Gastrocnemius medialis (tissue), 4 donors: ENCODE measurements around the gene TUSC2. TPM values are rescaled to one million over a fixed set of nuclear protein-coding genes. Genes with fewer than 3 reads are reported as not detected.

ENCODE experiments used
- ATAC-seq, 2 donors: fragments of 150-250 bp; one replicate each; pipeline ENCODE4 v1.9.1; 2016
- DNase-seq, 2 donors: peaks; one replicate each; pipeline ENCODE4 v3.0.0-alpha.2; 2019
- H3K27ac ChIP-seq, 4 donors: fragments of 200-600 bp; sonication (generic); 1 replicate in 1 of 4; 2 replicates in 3 of 4; pipeline ENCODE4 v1.5.1; 2016 to 2018; ENCODE audit warnings: mild to moderate bottlenecking in 2 of 4, moderate library complexity in 1 of 4
- H3K27me3 ChIP-seq, 3 donors: fragments of 200-600 bp; sonication (generic) in 2 of 3; 1 replicate in 1 of 3; 2 replicates in 2 of 3; pipeline versions ENCODE4 v1.5.1 to v1.6.0; 2016 to 2019; ENCODE audit warnings: mild to moderate bottlenecking in 1 of 3, moderate library complexity in 1 of 3
- H3K36me3 ChIP-seq, 2 donors: fragments of 200-600 bp; sonication (generic) in 1 of 2; one replicate each; pipeline ENCODE4 v1.5.1; 2017 to 2018
- H3K4me1 ChIP-seq, 2 donors: fragments of 200-600 bp; sonication (generic) in 1 of 2; one replicate each; pipeline ENCODE4 v1.5.1; 2016 to 2017; ENCODE audit warnings: mild to moderate bottlenecking in 2 of 2
- H3K4me3 ChIP-seq, 4 donors: fragments of 200-600 bp; sonication (generic) in 3 of 4; 1 replicate in 1 of 4; 2 replicates in 3 of 4; pipeline ENCODE4 v1.5.1; 2016 to 2019; ENCODE audit warnings: mild to moderate bottlenecking in 2 of 4
- H3K9me3 ChIP-seq, 3 donors: fragments of 200-600 bp; sonication (generic) in 2 of 3; 1 replicate in 1 of 3; 2 replicates in 2 of 3; pipeline ENCODE4 v1.5.1; 2016 to 2019
- POLR2A ChIP-seq, 2 donors: fragments of 450-650 bp; IDR thresholded peaks; one replicate each; pipeline ENCODE4 v1.6.1; 2017; ENCODE audit warnings: antibody characterized with exemption in 2 of 2, mild to moderate bottlenecking in 2 of 2, moderate library complexity in 2 of 2
- in situ Hi-C, 4 donors: fragments of 200-750 bp; cut with MboI; loops; one replicate each; pipeline versions ENCODE4 v1.15.0 to v1.8.0; 2017; ENCODE audit warnings: low sequenced_read_pairs in 4 of 4
- intact Hi-C: fragments of 100-400 bp; cut with DNase I; formaldehyde crosslinking; loops from one replicate; pipeline ENCODE4 v1.15.1; 2023; ENCODE audit warnings: low total_unique reads
- total RNA-seq, 4 donors: library from RNA; depleted of rRNA; stranded (reverse); fragments of >200 nt; gene quantifications; one replicate each; pipeline versions ENCODE4 v1.1.0 to v1.2.3, GENCODE V29; 2016
- TF ChIP-seq, protein P1 (sequence below), 5 experiments: fragments of 450-650 bp in 3 of 5; fragments of 200-600 bp in 2 of 5; sonication (generic) in 2 of 5; IDR thresholded peaks in 4 of 5; conservative IDR thresholded peaks in 1 of 5; 1 replicate in 4 of 5; 2 replicates in 1 of 5; pipeline ENCODE4 v1.5.1; 2016 to 2019; ENCODE audit warnings: antibody characterized with exemption in 5 of 5, mild to moderate bottlenecking in 3 of 5, moderate library complexity in 3 of 5

TUSC2 gene
- total RNA-seq, 4 donors from 2014 or later = 38.5 to 72.7 (median 51.5) TPM

DNA sequence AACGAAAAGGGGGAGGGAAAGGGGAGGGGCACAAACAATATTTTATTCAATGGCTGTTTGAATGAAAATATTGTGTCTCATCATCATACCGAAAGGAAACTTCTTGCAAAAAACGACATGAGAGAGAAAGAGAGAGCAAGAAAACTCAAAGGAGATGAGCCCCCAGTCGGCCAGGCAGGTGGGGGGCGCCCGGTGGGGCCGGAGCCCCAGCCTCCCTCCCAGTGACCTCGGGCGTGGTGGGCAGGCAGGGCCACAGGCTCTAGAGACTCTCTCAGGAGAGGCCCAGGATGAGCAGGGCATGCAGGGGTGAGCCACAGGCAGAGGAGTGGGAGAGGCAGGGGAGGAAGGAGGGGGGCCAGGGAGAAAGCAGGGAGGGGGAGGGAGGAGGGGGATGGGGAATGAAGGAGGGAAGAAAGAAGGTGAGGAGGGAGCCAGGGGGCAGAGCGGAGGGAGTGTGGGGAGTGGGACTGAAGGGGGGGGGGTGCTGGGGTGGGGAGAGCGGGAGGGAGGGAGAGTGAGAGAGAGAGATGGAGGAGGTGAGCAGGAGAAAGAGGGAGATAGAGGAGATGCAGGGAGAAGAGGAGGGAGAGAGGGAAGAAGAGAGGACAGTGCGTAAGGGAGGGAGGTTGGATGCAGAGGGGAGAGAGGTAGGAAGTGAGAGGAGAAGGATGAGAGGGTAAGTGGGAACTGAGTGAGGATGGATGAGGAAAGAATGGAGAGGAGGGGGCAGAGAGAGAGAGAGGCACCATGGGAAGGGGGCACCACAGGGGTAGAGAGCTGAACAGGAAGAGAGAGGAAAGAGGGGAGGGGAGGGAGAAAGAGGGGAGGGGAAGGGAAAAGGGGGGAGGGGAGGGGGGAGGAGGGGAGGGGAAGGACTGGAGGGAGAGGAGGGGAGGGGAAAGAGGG is 45.4 kb upstream of the TUSC2 start:
- DNase-seq = no peak
- Histone ChIP-seq H3K27ac (no peak overlapping the region), H3K4me3 (no peak overlapping the region), H3K27me3 (no peaks in the 10 kb centered on the region), H3K36me3 (no peaks in the 10 kb centered on the region), H3K9me3 (no peaks in the 10 kb centered on the region), H3K4me1 (no peaks in the 10 kb centered on the region)
- TF ChIP-seq, protein P1, sequence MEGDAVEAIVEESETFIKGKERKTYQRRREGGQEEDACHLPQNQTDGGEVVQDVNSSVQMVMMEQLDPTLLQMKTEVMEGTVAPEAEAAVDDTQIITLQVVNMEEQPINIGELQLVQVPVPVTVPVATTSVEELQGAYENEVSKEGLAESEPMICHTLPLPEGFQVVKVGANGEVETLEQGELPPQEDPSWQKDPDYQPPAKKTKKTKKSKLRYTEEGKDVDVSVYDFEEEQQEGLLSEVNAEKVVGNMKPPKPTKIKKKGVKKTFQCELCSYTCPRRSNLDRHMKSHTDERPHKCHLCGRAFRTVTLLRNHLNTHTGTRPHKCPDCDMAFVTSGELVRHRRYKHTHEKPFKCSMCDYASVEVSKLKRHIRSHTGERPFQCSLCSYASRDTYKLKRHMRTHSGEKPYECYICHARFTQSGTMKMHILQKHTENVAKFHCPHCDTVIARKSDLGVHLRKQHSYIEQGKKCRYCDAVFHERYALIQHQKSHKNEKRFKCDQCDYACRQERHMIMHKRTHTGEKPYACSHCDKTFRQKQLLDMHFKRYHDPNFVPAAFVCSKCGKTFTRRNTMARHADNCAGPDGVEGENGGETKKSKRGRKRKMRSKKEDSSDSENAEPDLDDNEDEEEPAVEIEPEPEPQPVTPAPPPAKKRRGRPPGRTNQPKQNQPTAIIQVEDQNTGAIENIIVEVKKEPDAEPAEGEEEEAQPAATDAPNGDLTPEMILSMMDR (IDR thresholded peaks at IDR 0.05 in 4 of 5, conservative IDR thresholded peaks at IDR 0.05 in 1 of 5) = no peak
- TF ChIP-seq POLR2A (IDR thresholded peaks at IDR 0.05) = no peak
- ATAC-seq = no peak
- in situ Hi-C loops (loop anchor here in 1 of 4 donors (25.0 kb wide), 1 partner anchor 164 kb away; no protein-coding TSS in a partner anchor), intact Hi-C loops (no loop called here)

DNA sequence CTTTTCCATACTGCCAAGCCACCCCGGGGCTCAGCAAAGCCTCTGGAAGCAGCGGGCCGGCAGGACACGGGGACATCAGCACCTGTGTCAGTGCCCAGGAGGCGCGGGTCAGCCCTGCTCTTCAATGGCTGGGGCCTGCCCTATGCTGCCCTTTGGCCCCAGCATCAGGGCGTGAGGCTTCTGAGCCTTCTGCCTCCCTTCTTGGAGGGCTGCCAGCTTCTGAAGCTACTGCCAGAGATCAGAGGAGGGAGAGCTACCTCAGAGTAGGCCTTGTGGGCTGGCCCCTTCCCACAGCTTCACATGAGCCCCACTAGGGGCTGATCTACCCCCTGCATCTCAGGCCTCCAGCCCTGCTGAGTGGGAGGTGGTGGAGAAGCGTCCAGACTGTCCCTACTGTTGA is 44.3 kb upstream of the TUSC2 start:
- Histone ChIP-seq H3K4me3 (no peak overlapping the region), H3K4me1 (no peaks in the 10 kb centered on the region), H3K36me3 (no peaks in the 10 kb centered on the region), H3K27ac (no peak overlapping the region), H3K27me3 (no peaks in the 10 kb centered on the region), H3K9me3 (no peaks in the 10 kb centered on the region)
- in situ Hi-C loops (loop anchor here in 1 of 4 donors (25.0 kb wide), 1 partner anchor 165 kb away; no protein-coding TSS in a partner anchor), intact Hi-C loops (no loop called here)
- ATAC-seq = no peak
- DNase-seq = no peak
- TF ChIP-seq POLR2A (IDR thresholded peaks at IDR 0.05) = no peak
- TF ChIP-seq, protein P1 (IDR thresholded peaks at IDR 0.05 in 4 of 5, conservative IDR thresholded peaks at IDR 0.05 in 1 of 5) = no peak

DNA sequence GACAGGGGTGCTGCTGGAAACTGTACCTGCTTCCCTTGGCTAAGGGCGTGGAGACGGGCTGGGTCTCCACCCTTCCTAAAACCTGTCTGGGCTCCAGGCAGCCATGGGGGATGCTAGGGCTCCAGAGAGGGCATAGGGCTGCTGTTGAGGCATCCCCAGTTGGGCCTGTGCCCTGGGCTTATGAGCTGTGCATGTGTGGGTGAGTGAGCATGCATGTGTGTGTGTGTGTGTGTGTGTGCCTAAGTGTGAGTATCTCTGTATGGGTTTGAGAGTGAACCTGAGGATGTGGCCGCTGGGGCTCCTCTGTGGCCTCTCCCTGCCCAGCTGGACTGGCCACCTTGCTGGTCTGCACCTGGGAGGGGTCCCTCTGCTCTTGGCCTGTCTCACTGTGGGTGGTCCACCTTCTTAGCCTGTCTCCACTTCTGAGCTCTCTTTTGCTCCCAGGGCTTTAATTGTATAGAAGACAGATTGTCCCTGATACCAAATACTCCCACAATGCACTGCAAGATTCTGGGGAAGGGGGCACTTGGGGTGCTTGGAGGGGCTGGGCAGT is 43.2 kb upstream of the TUSC2 start:
- TF ChIP-seq, protein P1 (IDR thresholded peaks at IDR 0.05 in 4 of 5, conservative IDR thresholded peaks at IDR 0.05 in 1 of 5) = no peak
- no peak for TF ChIP-seq POLR2A (IDR thresholded peaks at IDR 0.05)

DNA sequence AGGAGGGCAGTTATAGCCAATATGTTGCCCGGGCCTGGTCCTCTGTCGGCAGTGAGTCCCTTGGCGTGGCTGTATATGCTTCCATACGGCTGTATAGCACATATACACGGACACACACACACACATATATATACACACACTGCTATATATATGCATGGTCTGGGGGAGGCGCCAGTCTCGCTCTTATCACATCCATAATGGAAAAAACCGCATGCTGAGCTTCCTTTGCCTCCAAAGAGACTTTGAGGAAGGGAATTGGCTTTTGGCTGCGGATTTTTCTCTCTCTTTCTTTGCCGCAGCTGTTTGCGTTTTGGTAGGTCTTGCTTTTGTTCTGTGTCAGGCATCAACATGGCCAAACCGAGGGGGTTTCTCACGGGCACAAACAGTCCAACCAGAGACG is 42.6 kb upstream of the TUSC2 start:
- Histone ChIP-seq H3K36me3 (no peaks in the 10 kb centered on the region), H3K27me3 (no peaks in the 10 kb centered on the region), H3K4me1 (no peaks in the 10 kb centered on the region), H3K9me3 (no peaks in the 10 kb centered on the region), H3K27ac (no peak overlapping the region), H3K4me3 (no peak overlapping the region)
- in situ Hi-C loops = loop anchor here in 1 of 4 donors (25.0 kb wide), 1 partner anchor 167 kb away; no protein-coding TSS in a partner anchor
- DNase-seq (no peak), ATAC-seq (no peak)
- intact Hi-C loops = no loop called here
- TF ChIP-seq POLR2A (IDR thresholded peaks at IDR 0.05) = no peak
- TF ChIP-seq, protein P1 (IDR thresholded peaks at IDR 0.05 in 4 of 5, conservative IDR thresholded peaks at IDR 0.05 in 1 of 5) = no peak

More for the DNA sequence above, 43.2 kb upstream of the TUSC2 start:
- intact Hi-C loops (no loop called here), in situ Hi-C loops (loop anchor here in 1 of 4 donors (25.0 kb wide), 1 partner anchor 166 kb away; no protein-coding TSS in a partner anchor)
- no peaks in the 10 kb centered on the region for H3K4me1 ChIP-seq
- no peaks in the 10 kb centered on the region for H3K27me3 ChIP-seq
- ATAC-seq (no peak), DNase-seq (no peak)
- H3K9me3 ChIP-seq = no peaks in the 10 kb centered on the region
- H3K4me3 ChIP-seq = no peak overlapping the region
- H3K27ac ChIP-seq = no peak overlapping the region
- no peaks in the 10 kb centered on the region for H3K36me3 ChIP-seq
